SK-N-SH treated with all-trans-retinoic acid at 6 μM for 48 hours (cell line): ENCODE measurements around the gene CHDH.

Experiments used
- ARNTL ChIP-seq: fragments of 450-650 bp; formaldehyde crosslinking; IDR thresholded peaks from 2 replicates; pipeline ENCODE4 v1.5.0; 2020; ENCODE audit warnings: low read depth, mild to moderate bottlenecking, moderate library complexity, borderline replicate concordance
- RARB ChIP-seq: fragments of 250-450 bp; sonication (Bioruptor Pico); IDR thresholded peaks from 2 replicates; pipeline ENCODE4 v1.8.0; 2021; ENCODE audit warnings: mild to moderate bottlenecking, moderate library complexity
- SNAI2 ChIP-seq: fragments of 250-450 bp; sonication (Bioruptor Pico); IDR thresholded peaks from 2 replicates; pipeline ENCODE4 v1.5.0; 2020; ENCODE audit warnings: mild to moderate bottlenecking, moderate library complexity
- TCF4 ChIP-seq: fragments of 250-450 bp; sonication (Bioruptor Pico); IDR thresholded peaks from 2 replicates; pipeline ENCODE4 v1.8.0; 2021; ENCODE audit warnings: mild to moderate bottlenecking, moderate library complexity, borderline replicate concordance
- ZFP3 ChIP-seq: fragments of 250-450 bp; sonication (Bioruptor Pico); IDR thresholded peaks from 2 replicates; pipeline ENCODE4 v1.5.0; 2020; ENCODE audit warnings: mild to moderate bottlenecking, moderate library complexity
- ZNF565 ChIP-seq: fragments of 450-650 bp; formaldehyde crosslinking; conservative IDR thresholded peaks from 2 replicates; pipeline ENCODE4 v1.5.0; 2020; ENCODE audit warnings: low read depth, mild to moderate bottlenecking, moderate library complexity
- ZNF70 ChIP-seq: fragments of 450-650 bp; formaldehyde crosslinking; IDR thresholded peaks from 2 replicates; pipeline ENCODE4 v1.5.0; 2020; ENCODE audit warnings: mild to moderate bottlenecking, moderate library complexity
- TF ChIP-seq, protein P1 (sequence below): fragments of 250-450 bp; sonication (Bioruptor Pico); IDR thresholded peaks from 2 replicates; pipeline ENCODE4 v1.5.0; 2020; ENCODE audit warnings: mild to moderate bottlenecking, moderate library complexity
- TF ChIP-seq, protein P2 (sequence below): fragments of 250-450 bp; sonication (Bioruptor Pico); IDR thresholded peaks from 2 replicates; pipeline ENCODE4 v1.8.0; 2020; ENCODE audit warnings: mild to moderate bottlenecking, moderate library complexity, borderline replicate concordance
- TF ChIP-seq, protein P3 (sequence below): fragments of 250-450 bp; sonication (Bioruptor Pico); IDR thresholded peaks from 2 replicates; pipeline ENCODE4 v1.8.0; 2021; ENCODE audit warnings: low read depth, mild to moderate bottlenecking, moderate library complexity, borderline replicate concordance

DNA sequence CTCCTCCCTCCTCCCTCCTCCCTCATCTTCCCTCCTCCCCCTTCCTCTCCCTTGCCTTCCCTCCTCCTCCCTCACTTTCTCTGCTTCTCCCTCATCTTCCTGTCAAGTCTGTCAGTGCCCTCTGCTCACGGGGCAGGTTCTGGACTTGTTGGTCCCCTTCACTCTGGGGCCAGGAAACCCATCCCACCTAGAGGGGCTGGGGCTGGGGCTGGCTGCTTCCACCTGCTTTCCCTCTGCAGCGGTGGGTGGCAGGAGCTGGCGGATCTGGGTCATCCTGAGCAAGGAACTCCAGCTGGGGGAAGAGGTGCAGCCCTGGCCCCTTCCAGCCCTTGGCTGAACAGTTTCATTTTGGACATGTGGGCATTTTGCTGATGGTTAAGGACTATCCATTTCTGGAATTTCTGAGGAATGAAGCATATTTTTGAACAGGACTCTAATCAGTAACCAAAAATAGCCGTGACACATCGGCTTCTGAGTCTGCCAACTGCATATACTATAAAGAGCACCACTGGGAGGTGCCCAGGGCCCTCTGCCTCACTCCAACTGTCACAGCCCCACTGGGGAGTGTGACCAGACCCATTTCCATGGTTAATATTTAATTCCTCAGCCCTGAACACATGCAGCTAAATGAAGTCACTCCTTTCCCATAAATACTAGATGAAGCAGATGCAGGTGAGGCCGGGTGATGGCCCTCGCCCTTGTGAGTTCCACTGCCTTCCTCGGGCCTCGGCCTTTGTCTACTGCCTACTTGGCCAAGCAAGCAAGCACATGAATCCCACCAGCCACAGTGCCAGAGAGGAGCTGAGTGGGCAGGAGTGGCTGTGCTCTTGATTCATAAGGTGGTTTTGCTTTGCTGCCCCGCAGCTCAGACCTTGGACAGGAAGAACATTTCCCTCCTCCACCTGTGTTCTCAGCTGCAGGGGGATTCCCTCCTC lies 39.8 kb downstream of the CHDH start:
- TF ChIP-seq RARB (CRISPR knock-in tag) = no peak
- no peak for TF ChIP-seq ZNF70 (CRISPR knock-in tag)
- TF ChIP-seq ZFP3 (CRISPR knock-in tag) = no peak
- TF ChIP-seq, protein P1, sequence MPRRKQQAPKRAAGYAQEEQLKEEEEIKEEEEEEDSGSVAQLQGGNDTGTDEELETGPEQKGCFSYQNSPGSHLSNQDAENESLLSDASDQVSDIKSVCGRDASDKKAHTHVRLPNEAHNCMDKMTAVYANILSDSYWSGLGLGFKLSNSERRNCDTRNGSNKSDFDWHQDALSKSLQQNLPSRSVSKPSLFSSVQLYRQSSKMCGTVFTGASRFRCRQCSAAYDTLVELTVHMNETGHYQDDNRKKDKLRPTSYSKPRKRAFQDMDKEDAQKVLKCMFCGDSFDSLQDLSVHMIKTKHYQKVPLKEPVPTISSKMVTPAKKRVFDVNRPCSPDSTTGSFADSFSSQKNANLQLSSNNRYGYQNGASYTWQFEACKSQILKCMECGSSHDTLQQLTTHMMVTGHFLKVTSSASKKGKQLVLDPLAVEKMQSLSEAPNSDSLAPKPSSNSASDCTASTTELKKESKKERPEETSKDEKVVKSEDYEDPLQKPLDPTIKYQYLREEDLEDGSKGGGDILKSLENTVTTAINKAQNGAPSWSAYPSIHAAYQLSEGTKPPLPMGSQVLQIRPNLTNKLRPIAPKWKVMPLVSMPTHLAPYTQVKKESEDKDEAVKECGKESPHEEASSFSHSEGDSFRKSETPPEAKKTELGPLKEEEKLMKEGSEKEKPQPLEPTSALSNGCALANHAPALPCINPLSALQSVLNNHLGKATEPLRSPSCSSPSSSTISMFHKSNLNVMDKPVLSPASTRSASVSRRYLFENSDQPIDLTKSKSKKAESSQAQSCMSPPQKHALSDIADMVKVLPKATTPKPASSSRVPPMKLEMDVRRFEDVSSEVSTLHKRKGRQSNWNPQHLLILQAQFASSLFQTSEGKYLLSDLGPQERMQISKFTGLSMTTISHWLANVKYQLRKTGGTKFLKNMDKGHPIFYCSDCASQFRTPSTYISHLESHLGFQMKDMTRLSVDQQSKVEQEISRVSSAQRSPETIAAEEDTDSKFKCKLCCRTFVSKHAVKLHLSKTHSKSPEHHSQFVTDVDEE (CRISPR knock-in tag) = no peak
- no peak for TF ChIP-seq TCF4 (CRISPR knock-in tag)
- TF ChIP-seq, protein P2, sequence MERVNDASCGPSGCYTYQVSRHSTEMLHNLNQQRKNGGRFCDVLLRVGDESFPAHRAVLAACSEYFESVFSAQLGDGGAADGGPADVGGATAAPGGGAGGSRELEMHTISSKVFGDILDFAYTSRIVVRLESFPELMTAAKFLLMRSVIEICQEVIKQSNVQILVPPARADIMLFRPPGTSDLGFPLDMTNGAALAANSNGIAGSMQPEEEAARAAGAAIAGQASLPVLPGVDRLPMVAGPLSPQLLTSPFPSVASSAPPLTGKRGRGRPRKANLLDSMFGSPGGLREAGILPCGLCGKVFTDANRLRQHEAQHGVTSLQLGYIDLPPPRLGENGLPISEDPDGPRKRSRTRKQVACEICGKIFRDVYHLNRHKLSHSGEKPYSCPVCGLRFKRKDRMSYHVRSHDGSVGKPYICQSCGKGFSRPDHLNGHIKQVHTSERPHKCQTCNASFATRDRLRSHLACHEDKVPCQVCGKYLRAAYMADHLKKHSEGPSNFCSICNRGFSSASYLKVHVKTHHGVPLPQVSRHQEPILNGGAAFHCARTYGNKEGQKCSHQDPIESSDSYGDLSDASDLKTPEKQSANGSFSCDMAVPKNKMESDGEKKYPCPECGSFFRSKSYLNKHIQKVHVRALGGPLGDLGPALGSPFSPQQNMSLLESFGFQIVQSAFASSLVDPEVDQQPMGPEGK (CRISPR knock-in tag) = no peak
- TF ChIP-seq, protein P3, sequence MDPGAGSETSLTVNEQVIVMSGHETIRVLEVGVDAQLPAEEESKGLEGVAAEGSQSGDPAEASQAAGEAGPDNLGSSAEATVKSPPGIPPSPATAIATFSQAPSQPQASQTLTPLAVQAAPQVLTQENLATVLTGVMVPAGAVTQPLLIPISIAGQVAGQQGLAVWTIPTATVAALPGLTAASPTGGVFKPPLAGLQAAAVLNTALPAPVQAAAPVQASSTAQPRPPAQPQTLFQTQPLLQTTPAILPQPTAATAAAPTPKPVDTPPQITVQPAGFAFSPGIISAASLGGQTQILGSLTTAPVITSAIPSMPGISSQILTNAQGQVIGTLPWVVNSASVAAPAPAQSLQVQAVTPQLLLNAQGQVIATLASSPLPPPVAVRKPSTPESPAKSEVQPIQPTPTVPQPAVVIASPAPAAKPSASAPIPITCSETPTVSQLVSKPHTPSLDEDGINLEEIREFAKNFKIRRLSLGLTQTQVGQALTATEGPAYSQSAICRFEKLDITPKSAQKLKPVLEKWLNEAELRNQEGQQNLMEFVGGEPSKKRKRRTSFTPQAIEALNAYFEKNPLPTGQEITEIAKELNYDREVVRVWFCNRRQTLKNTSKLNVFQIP (CRISPR knock-in tag) = no peak
- TF ChIP-seq ARNTL (CRISPR knock-in tag) = no peak
- no peak for TF ChIP-seq SNAI2 (CRISPR knock-in tag)
- no peak for TF ChIP-seq ZNF565
